Measurements from ENCODE around the gene KLF12. TPM values are rescaled to one million over a fixed set of nuclear protein-coding genes. Genes with fewer than 3 reads are reported as not detected.
A peak's percentile ranks its signal among the peaks of the same experiment; 100 is the strongest.

Gene KLF12
- total RNA-seq, 1 experiment from 2014 or later = 7.2 TPM

- TSS peak; percentile 15 for BruUV-seq (replicated peaks)
- H3K4me3 Mint-ChIP-seq (ENCODE audit: unreplicated experiment) = no peak overlapping the region
- TF ChIP-seq, protein P1, sequence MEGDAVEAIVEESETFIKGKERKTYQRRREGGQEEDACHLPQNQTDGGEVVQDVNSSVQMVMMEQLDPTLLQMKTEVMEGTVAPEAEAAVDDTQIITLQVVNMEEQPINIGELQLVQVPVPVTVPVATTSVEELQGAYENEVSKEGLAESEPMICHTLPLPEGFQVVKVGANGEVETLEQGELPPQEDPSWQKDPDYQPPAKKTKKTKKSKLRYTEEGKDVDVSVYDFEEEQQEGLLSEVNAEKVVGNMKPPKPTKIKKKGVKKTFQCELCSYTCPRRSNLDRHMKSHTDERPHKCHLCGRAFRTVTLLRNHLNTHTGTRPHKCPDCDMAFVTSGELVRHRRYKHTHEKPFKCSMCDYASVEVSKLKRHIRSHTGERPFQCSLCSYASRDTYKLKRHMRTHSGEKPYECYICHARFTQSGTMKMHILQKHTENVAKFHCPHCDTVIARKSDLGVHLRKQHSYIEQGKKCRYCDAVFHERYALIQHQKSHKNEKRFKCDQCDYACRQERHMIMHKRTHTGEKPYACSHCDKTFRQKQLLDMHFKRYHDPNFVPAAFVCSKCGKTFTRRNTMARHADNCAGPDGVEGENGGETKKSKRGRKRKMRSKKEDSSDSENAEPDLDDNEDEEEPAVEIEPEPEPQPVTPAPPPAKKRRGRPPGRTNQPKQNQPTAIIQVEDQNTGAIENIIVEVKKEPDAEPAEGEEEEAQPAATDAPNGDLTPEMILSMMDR (IDR thresholded peaks at IDR 0.05; ENCODE audit: unreplicated experiment) = no peak
- ChIA-PET POLR2A (interaction anchor here (0.6 to 1.4 kb wide), 5 partner anchors 36 to 1200 kb away, joined by 3 to 4 read pairs (median 3); no protein-coding TSS in a partner anchor), CTCF (interaction anchor here (1.3 kb wide), 1 partner anchor 1088 kb away, joined by 3 read pairs; no protein-coding TSS in a partner anchor)
- H3K27ac Mint-ChIP-seq (ENCODE audit: low read depth, unreplicated experiment) = no peak overlapping the region
- no peaks in the 10 kb centered on the region for H3K9me3 Mint-ChIP-seq (ENCODE audit: unreplicated experiment)
- no peaks in the 10 kb centered on the region for H3K27me3 Mint-ChIP-seq (ENCODE audit: insufficient read depth, unreplicated experiment)
- H3K4me1 Mint-ChIP-seq (ENCODE audit: insufficient read depth, unreplicated experiment) = peaks cover 24% of the 10 kb centered on the region
- DNase-seq (ENCODE audit: unreplicated experiment) = peak; percentile 62
- peaks cover 6% of the 10 kb centered on the region for H3K36me3 Mint-ChIP-seq (ENCODE audit: insufficient read depth, unreplicated experiment)
- intact Hi-C loops (cut with micrococcal nuclease) = loop anchor here (5.0 to 10.0 kb wide), 4 partner anchors 195 to 1123 kb away; no protein-coding TSS in a partner anchor
Observed at GRCh38 chr13:74132152-74132775, 1.9 kb downstream of the KLF12 start.

- ChIA-PET POLR2A (interaction anchor here (0.6 to 1.4 kb wide), 3 partner anchors 35 to 442 kb away, joined by 3 to 4 read pairs (median 3); no protein-coding TSS in a partner anchor), CTCF (no interaction called here)
- Mint-ChIP-seq H3K27ac (ENCODE audit: low read depth, unreplicated experiment) (peak overlapping the region; percentile 51), H3K4me1 (ENCODE audit: insufficient read depth, unreplicated experiment) (peaks cover 24% of the 10 kb centered on the region), H3K36me3 (ENCODE audit: insufficient read depth, unreplicated experiment) (peaks cover 6% of the 10 kb centered on the region), H3K4me3 (ENCODE audit: unreplicated experiment) (no peak overlapping the region), H3K27me3 (ENCODE audit: insufficient read depth, unreplicated experiment) (no peaks in the 10 kb centered on the region), H3K9me3 (ENCODE audit: unreplicated experiment) (no peaks in the 10 kb centered on the region)
- no peak for DNase-seq (ENCODE audit: unreplicated experiment)
- no TSS peak for BruUV-seq (replicated peaks)
- intact Hi-C loops (cut with micrococcal nuclease) = loop anchor here (5.0 to 10.0 kb wide), 4 partner anchors 194 to 1124 kb away; no protein-coding TSS in a partner anchor
- TF ChIP-seq, protein P1 (IDR thresholded peaks at IDR 0.05; ENCODE audit: unreplicated experiment) = no peak
Observed at GRCh38 chr13:74131227-74131626, 3.0 kb downstream of the KLF12 start.

- TF ChIP-seq, protein P1 (IDR thresholded peaks at IDR 0.05; ENCODE audit: unreplicated experiment) = no peak
- ChIA-PET POLR2A (interaction anchor here (0.6 to 0.9 kb wide), 2 partner anchors 715 to 1352 kb away, joined by 4 read pairs; partner anchors contain the start of gene TBC1D4), CTCF (interaction anchor here (0.6 to 1.4 kb wide), 3 partner anchors 57 to 1641 kb away, joined by 3 to 5 read pairs (median 3); no protein-coding TSS in a partner anchor)
- BruUV-seq (replicated peaks) = no TSS peak
- intact Hi-C loops (cut with micrococcal nuclease) = loop anchor here (5.0 to 10.0 kb wide), 4 partner anchors 192 to 1125 kb away; no protein-coding TSS in a partner anchor
- Mint-ChIP-seq H3K4me1 (ENCODE audit: insufficient read depth, unreplicated experiment) (peaks cover 24% of the 10 kb centered on the region), H3K27me3 (ENCODE audit: insufficient read depth, unreplicated experiment) (no peaks in the 10 kb centered on the region), H3K27ac (ENCODE audit: low read depth, unreplicated experiment) (peak overlapping the region; percentile 87), H3K4me3 (ENCODE audit: unreplicated experiment) (no peak overlapping the region), H3K36me3 (ENCODE audit: insufficient read depth, unreplicated experiment) (peaks cover 6% of the 10 kb centered on the region), H3K9me3 (ENCODE audit: unreplicated experiment) (no peaks in the 10 kb centered on the region)
- peak; percentile 20 for DNase-seq (ENCODE audit: unreplicated experiment)
Observed at GRCh38 chr13:74129500-74130191, 4.6 kb downstream of the KLF12 start.

Measured in MCF 10A (cell line).